MM.1S (cell line): ENCODE measurements around the gene DDI2.

Experiments
- CTCF ChIP-seq: fragments of 300-600 bp; sonication (generic); IDR thresholded peaks from 2 replicates; pipeline ENCODE4 v1.5.1; 2016; ENCODE audit warnings: antibody characterized with exemption, low read length, mixed read lengths
- EZH2 ChIP-seq: fragments of 300-600 bp; sonication (generic); optimal IDR thresholded peaks from 2 replicates; pipeline ENCODE3; 2017; ENCODE audit warnings: low read depth, mild to moderate bottlenecking, antibody characterized with exemption, low read length, mixed read lengths

- no peak for TF ChIP-seq CTCF
- no peak for TF ChIP-seq EZH2
Observed at GRCh38 chr1:15639262-15639661, 22.0 kb downstream of the DDI2 start.
